K562 (cell line): Measurements from ENCODE around the gene PRKCE. TPM values are rescaled to one million over a fixed set of nuclear protein-coding genes. Genes with fewer than 3 reads are reported as not detected.

Source experiments
- EGR1 ChIP-seq: fragments of 450-650 bp; conservative IDR thresholded peaks from 2 replicates; pipeline ENCODE4 v1.6.1; 2017; ENCODE audit warnings: mild to moderate bottlenecking
- HEY1 ChIP-seq: fragments of 250-450 bp; sonication (Bioruptor Pico); IDR thresholded peaks from 2 replicates; pipeline ENCODE4 v1.5.0; 2020; ENCODE audit warnings: mild to moderate bottlenecking, moderate library complexity, borderline replicate concordance
- HMG20A ChIP-seq: fragments of 450-650 bp; formaldehyde crosslinking; conservative IDR thresholded peaks from 2 replicates; pipeline ENCODE4 v1.4.0; 2020; ENCODE audit warnings: mild to moderate bottlenecking, mixed read lengths
- ZNF398 ChIP-seq: fragments of 250-450 bp; sonication (Bioruptor Pico); IDR thresholded peaks from 2 replicates; pipeline ENCODE4 v1.8.0; 2021; ENCODE audit warnings: moderate library complexity, mild to moderate bottlenecking, inconsistent platforms
- ZNF609 ChIP-seq: sonication (generic); formaldehyde crosslinking; IDR thresholded peaks from 2 replicates; pipeline ENCODE4 v1.8.1; 2023; ENCODE audit warnings: missing genetic modification reagents, mild to moderate bottlenecking, borderline replicate concordance
- polyA plus RNA-seq, 8 experiments: library from polyadenylated mRNA; depleted of rRNA in 4 of 8; stranded (reverse) in 5 of 8; unstranded in 3 of 8; fragments of >200 nt; fragmentation: Nextera tagmentation in 2 of 8; fragmentation: Illumina TruSeq in 1 of 8; extraction: Ambion mirVana in 2 of 8; extraction: Trizol in 1 of 8; gene quantifications; 2 replicates each; pipeline versions ENCODE4 v1.2.1 to v1.2.3, GENCODE V29; 2011 to 2014; ENCODE audit warnings: inconsistent platforms in 1 of 8, missing spikeins in 1 of 8
- total RNA-seq, 7 experiments: library from RNA; depleted of rRNA in 6 of 7; stranded (reverse); fragments of >200 nt in 6 of 7; fragmentation: Illumina TruSeq in 2 of 7; extraction: Trizol in 2 of 7; gene quantifications; 2 replicates each; pipeline versions ENCODE4 v1.2.1 to v1.2.3, GENCODE V29; 2011 to 2021; ENCODE audit warnings: low replicate concordance in 1 of 7

Gene PRKCE
- total and polyA plus RNA-seq, 9 of the 15 experiments (the other 6 are each of a cell fraction or from before 2014, with no cell fraction given) = 0.06 to 1.0 (median 0.22) TPM; not detected in 1

- no peak for TF ChIP-seq ZNF398 (CRISPR knock-in tag)
- no peak for TF ChIP-seq HMG20A (CRISPR knock-in tag)
- TF ChIP-seq HEY1 (CRISPR knock-in tag) = no peak
- no peak for TF ChIP-seq EGR1
- no peak for TF ChIP-seq ZNF609
These were observed 373.6 kb downstream of the PRKCE start (continued) for GRCh38 chr2:46025081-46025480.
